SK-N-SH (cell line): ENCODE data around the gene TMEM59. TPM values are rescaled to one million over a fixed set of nuclear protein-coding genes. Genes with fewer than 3 reads are reported as not detected.

Source experiments
- CTCF ChIA-PET: fragments of 300-600, 350-600 bp; formaldehyde crosslinking; extraction: SDS; loops from one replicate; lab custom pipeline; 2021; lab: Yijun Ruan, JAX
- POLR2A ChIA-PET: fragments of 350-600 bp; sonication (Branson Sonifier 250); formaldehyde crosslinking; extraction: SDS; loops from one replicate; lab custom pipeline; 2020; ENCODE audit warnings: antibody characterized with exemption, inconsistent platforms; lab: Yijun Ruan, JAX
- DNase-seq: peaks from one replicate; pipeline ENCODE4 v3.0.0; 2012
- H2AFZ ChIP-seq: fragments of 200-600 bp; sonication (generic); 2 replicates; pipeline ENCODE4 v1.8.1; 2016; ENCODE audit warnings: antibody characterized with exemption, mild to moderate bottlenecking, low read depth
- H3F3A ChIP-seq: fragments of 200-600 bp; sonication (generic); replicated peaks from 2 replicates; pipeline ENCODE3; 2016; ENCODE audit warnings: antibody characterized with exemption, mild to moderate bottlenecking; ENCODE audit not compliant: insufficient read depth
- H3K27ac ChIP-seq, 2 experiments: fragments of 200-500 bp in 1 of 2; fragments of 200-600 bp in 1 of 2; sonication (Bioruptor generic) in 1 of 2; sonication (generic), shearing (Covaris generic) in 1 of 2; 2 replicates each; pipeline versions ENCODE4 v1.5.1 to v1.6.1; 2014 to 2016; ENCODE audit warnings: low read depth in 2 of 2, inconsistent platforms in 1 of 2, low read length in 1 of 2, mild to moderate bottlenecking in 1 of 2, mixed read lengths in 1 of 2
- H3K27me3 ChIP-seq: fragments of 200-600 bp; sonication (generic), shearing (Covaris generic); 2 replicates; pipeline ENCODE4 v1.6.1; 2016; ENCODE audit warnings: mixed run types; ENCODE audit not compliant: insufficient read depth
- H3K36me3 ChIP-seq, 2 experiments: fragments of 200-500 bp in 1 of 2; fragments of 200-600 bp in 1 of 2; sonication (Bioruptor generic) in 1 of 2; sonication (generic) in 1 of 2; replicated peaks in 1 of 2; 2 replicates each; pipeline versions ENCODE3 to v1.5.1; 2014 to 2016; ENCODE audit warnings: low read length in 1 of 2, mild to moderate bottlenecking in 1 of 2; ENCODE audit not compliant: insufficient read depth in 2 of 2, control insufficient read depth in 1 of 2
- H3K4me1 ChIP-seq, 2 experiments: fragments of 200-500 bp in 1 of 2; fragments of 200-600 bp in 1 of 2; sonication (Bioruptor generic) in 1 of 2; sonication (generic), shearing (Covaris generic) in 1 of 2; 2 replicates each; pipeline versions ENCODE4 v1.5.1 to v1.6.1; 2014 to 2016; ENCODE audit warnings: low read depth in 1 of 2, low read length in 1 of 2, mixed run types in 1 of 2; ENCODE audit not compliant: insufficient read depth in 2 of 2, control insufficient read depth in 1 of 2
- H3K4me2 ChIP-seq: fragments of 200-600 bp; sonication (generic), shearing (Covaris generic); 2 replicates; pipeline ENCODE4 v1.6.1; 2017; ENCODE audit warnings: mixed run types
- H3K4me3 ChIP-seq, 2 experiments: fragments of 200-500 bp in 1 of 2; fragments of 200-600 bp in 1 of 2; sonication (Bioruptor generic) in 1 of 2; sonication (generic), shearing (Covaris generic) in 1 of 2; 2 replicates each; pipeline versions ENCODE4 v1.5.1 to v1.8.1; 2014 to 2016; ENCODE audit warnings: low read depth in 2 of 2, inconsistent platforms in 1 of 2, low read length in 1 of 2, mild to moderate bottlenecking in 1 of 2, mixed read lengths in 1 of 2, moderate library complexity in 1 of 2
- H3K79me2 ChIP-seq: fragments of 200-600 bp; sonication (generic); 2 replicates; pipeline ENCODE4 v1.8.1; 2017; ENCODE audit warnings: mild to moderate bottlenecking; ENCODE audit not compliant: insufficient read depth
- H3K9ac ChIP-seq: fragments of 200-600 bp; sonication (generic); 2 replicates; pipeline ENCODE4 v1.6.1; 2017; ENCODE audit warnings: mixed run types
- H3K9me2 ChIP-seq: fragments of 200-600 bp; sonication (generic); 2 replicates; pipeline ENCODE4 v1.6.1; 2017; ENCODE audit warnings: mixed run types
- H3K9me3 ChIP-seq: fragments of 200-600 bp; sonication (generic); 2 replicates; pipeline ENCODE4 v1.6.1; 2017; ENCODE audit warnings: mixed run types, mild to moderate bottlenecking, moderate library complexity
- H4K20me1 ChIP-seq: fragments of 200-600 bp; sonication (generic); 2 replicates; pipeline ENCODE4 v1.6.1; 2017; ENCODE audit warnings: mild to moderate bottlenecking, mixed run types; ENCODE audit not compliant: insufficient read depth
- CHD2 ChIP-seq: fragments of 150-350 bp; IDR thresholded peaks from 2 replicates; pipeline ENCODE4 v1.6.1; 2018; ENCODE audit warnings: low read length; ENCODE audit not compliant: partially characterized antibody
- CTCF ChIP-seq: fragments of 200-600 bp; sonication (generic); IDR thresholded peaks from 2 replicates; pipeline ENCODE4 v1.6.1; 2017; ENCODE audit warnings: antibody characterized with exemption, mild to moderate bottlenecking, moderate library complexity
- ELF1 ChIP-seq: IDR thresholded peaks from 2 replicates; pipeline ENCODE4 v1.4.0; 2012
- EZH2phosphoT487 ChIP-seq: fragments of 200-600 bp; sonication (generic); IDR thresholded peaks from 2 replicates; pipeline ENCODE4 v1.6.1; 2017; ENCODE audit warnings: low read depth, mixed run types, mild to moderate bottlenecking, antibody characterized with exemption, moderate library complexity, borderline replicate concordance
- FOXJ3 ChIP-seq: sonication (generic); formaldehyde crosslinking; IDR thresholded peaks from 2 replicates; pipeline ENCODE4 v1.5.1; 2020; ENCODE audit warnings: mild to moderate bottlenecking, missing genetic modification reagents
- GATA2 ChIP-seq: sonication (generic); formaldehyde crosslinking; IDR thresholded peaks from 2 replicates; pipeline ENCODE4 v1.5.0; 2020; ENCODE audit warnings: mild to moderate bottlenecking, missing genetic modification reagents
- IRF3 ChIP-seq: fragments of 150-350 bp; IDR thresholded peaks from 2 replicates; pipeline ENCODE4 v1.6.1; 2016; ENCODE audit warnings: mild to moderate bottlenecking, low read depth, low read length
- MXI1 ChIP-seq: IDR thresholded peaks from 2 replicates; pipeline ENCODE4 v1.6.1; 2012; ENCODE audit warnings: mild to moderate bottlenecking, low read depth, low read length, improper control_type of control experiment
- RAD21 ChIP-seq: IDR thresholded peaks from 2 replicates; pipeline ENCODE4 v1.6.1; 2012; ENCODE audit warnings: mild to moderate bottlenecking, low read length
- SIN3A ChIP-seq: IDR thresholded peaks from 2 replicates; pipeline ENCODE4 v1.6.1; 2012; ENCODE audit warnings: low read depth, mild to moderate bottlenecking, low read length, moderate library complexity, borderline replicate concordance
- SMC3 ChIP-seq: IDR thresholded peaks from 2 replicates; pipeline ENCODE4 v1.6.1; 2012; ENCODE audit warnings: low read depth, low read length, improper control_type of control experiment
- TCF12 ChIP-seq: IDR thresholded peaks from 2 replicates; pipeline ENCODE4 v1.4.0; 2012
- TEAD4 ChIP-seq: IDR thresholded peaks from 2 replicates; pipeline ENCODE4 v1.4.0; 2012; ENCODE audit warnings: mild to moderate bottlenecking, borderline replicate concordance; ENCODE audit not compliant: insufficient read depth
- YY1 ChIP-seq: IDR thresholded peaks from 2 replicates; pipeline ENCODE4 v1.4.0; 2012; ENCODE audit warnings: low read depth, mild to moderate bottlenecking
- WGBS: methylation state at CpG from one replicate; pipeline ENCODE4 v1.1.6; 2017; ENCODE audit warnings: low lambda C conversion rate; 5-methylcytosine and 5-hydroxymethylcytosine counted together
- polyA plus RNA-seq, 3 experiments: library from polyadenylated mRNA; depleted of rRNA; stranded (reverse); fragments of >200 nt; gene quantifications; 2 replicates each; pipeline ENCODE4 v1.2.3, GENCODE V29; 2012

Gene TMEM59
- polyA plus RNA-seq, 1 of the 3 experiments (the other 2 are of a cell fraction) = 249 TPM

- POLR2A ChIA-PET = no interaction called here
- Histone ChIP-seq H3K9me2 (no peaks in the 10 kb centered on the region), H2AFZ (no peak overlapping the region), H3K9me3 (no peaks in the 10 kb centered on the region), H3K4me1 (no peaks in the 10 kb centered on the region), H3K27me3 (no peaks in the 10 kb centered on the region), H3K9ac (no peak overlapping the region), H3K4me2 (no peak overlapping the region), H3F3A (no peaks in the 10 kb centered on the region), H3K27ac (no peak overlapping the region), H3K79me2 (no peaks in the 10 kb centered on the region), H3K4me3 (no peak overlapping the region), H3K36me3 (peaks cover 0 to 2% of the 10 kb centered on the region in 2 experiments), H4K20me1 (no peaks in the 10 kb centered on the region)
- TF ChIP-seq CHD2 (no peak), ELF1 (no peak), MXI1 (no peak), TCF12 (no peak), GATA2 (CRISPR knock-in tag) (no peak), EZH2phosphoT487 (no peak), IRF3 (no peak), SIN3A (no peak), FOXJ3 (CRISPR knock-in tag) (no peak), YY1 (no peak), RAD21 (no peak)
- DNase-seq = no peak
- CTCF ChIA-PET = interaction anchor here (1.1 to 1.7 kb wide), 4 partner anchors 8 to 423 kb away, joined by 3 to 6 read pairs (median 4); no protein-coding TSS in a partner anchor
Observed at GRCh38 chr1:54077359-54077758, 24.4 kb upstream of the TMEM59 start.

- Histone ChIP-seq H3K9me2 (no peaks in the 10 kb centered on the region), H3F3A (no peaks in the 10 kb centered on the region), H3K4me1 (no peaks in the 10 kb centered on the region), H3K4me2 (no peak overlapping the region), H4K20me1 (no peaks in the 10 kb centered on the region), H3K27ac (no peak overlapping the region), H3K36me3 (peaks cover 5 to 11% of the 10 kb centered on the region in 2 experiments), H3K9me3 (no peaks in the 10 kb centered on the region), H2AFZ (peak overlapping the region; percentile 62; the same call in 1 of the 2 replicates), H3K79me2 (no peaks in the 10 kb centered on the region), H3K4me3 (peak overlapping the region in 1 of 2 experiments; percentile 30; a peak in 1 of 4 replicates), H3K27me3 (no peaks in the 10 kb centered on the region), H3K9ac (no peak overlapping the region)
- DNase-seq = peak; percentile 68
- TF ChIP-seq SMC3 (peak; percentile 67), TEAD4 (no peak), CTCF (peak; percentile 91), RAD21 (peak; percentile 89)
- ChIA-PET POLR2A (no interaction called here), CTCF (interaction anchor here (0.7 to 4.3 kb wide), 13 partner anchors 8 to 606 kb away, joined by 3 to 19 read pairs (median 4); no protein-coding TSS in a partner anchor)
- WGBS = 36% methylated on average over 2 of the region's 2 CpGs
Observed at GRCh38 chr1:54070171-54070837, 17.3 kb upstream of the TMEM59 start.
